Muscle of arm (tissue), 12 donors: ENCODE measurements around the gene SLC10A1. TPM values are rescaled to one million over a fixed set of nuclear protein-coding genes. Genes with fewer than 3 reads are reported as not detected.

ENCODE experiments used
- DNase-seq: peaks from one replicate; pipeline ENCODE4 v3.0.0-alpha.2; 2013
- polyA plus RNA-seq, 12 donors: library from polyadenylated mRNA; unstranded; fragments of 120-200 nt; gene quantifications; one replicate each; pipeline ENCODE4 v1.2.1, GENCODE V29; 2013; ENCODE audit not compliant: insufficient read length in 12 of 12

Gene SLC10A1
- polyA plus RNA-seq, 12 donors, result 0.09 to 0.21 (median 0.10) TPM; not detected in 9

DNA sequence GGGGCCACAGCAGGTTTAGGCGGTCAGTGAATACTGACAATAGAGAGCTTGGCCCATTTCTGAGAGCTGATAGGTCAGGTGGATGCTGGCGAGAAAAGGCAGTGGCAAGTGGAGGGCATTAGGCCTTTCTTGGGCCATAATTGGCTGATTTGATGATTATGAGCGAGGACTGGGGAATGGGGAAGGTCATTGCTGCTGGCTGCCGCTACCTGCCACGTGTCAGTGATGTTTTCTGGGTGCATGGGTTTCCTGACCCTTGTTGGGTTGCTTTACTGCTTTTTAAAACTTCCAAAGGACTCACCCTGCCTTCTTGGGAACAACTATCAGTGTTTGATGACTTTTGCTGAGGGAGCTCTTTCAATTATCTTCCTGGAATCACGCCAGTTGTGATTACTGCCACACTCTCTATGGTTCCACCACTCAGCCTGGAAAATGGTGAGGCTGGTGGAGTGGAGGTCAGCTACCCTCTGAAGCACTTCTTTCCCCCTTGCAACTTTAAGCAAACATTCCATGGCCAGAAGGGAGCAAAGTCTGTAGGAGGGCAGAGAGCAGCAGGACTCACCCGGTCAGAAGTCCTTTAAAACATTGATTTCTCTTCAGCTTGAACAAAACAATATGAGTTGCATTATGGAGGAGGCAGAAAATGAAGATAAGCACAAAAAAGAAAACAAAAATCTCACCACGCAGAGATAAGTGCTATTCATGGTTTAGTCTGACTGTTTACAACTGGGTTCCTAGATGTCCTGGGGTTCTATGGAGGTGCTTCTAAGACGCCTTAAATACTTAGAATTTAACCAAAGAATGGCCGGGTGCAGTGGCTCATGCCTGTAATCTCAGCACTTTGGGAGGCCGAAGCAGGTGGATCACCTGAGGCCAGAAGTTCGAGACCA, 12.1 kb upstream of the SLC10A1 start:
- DNase-seq, result no peak

DNA sequence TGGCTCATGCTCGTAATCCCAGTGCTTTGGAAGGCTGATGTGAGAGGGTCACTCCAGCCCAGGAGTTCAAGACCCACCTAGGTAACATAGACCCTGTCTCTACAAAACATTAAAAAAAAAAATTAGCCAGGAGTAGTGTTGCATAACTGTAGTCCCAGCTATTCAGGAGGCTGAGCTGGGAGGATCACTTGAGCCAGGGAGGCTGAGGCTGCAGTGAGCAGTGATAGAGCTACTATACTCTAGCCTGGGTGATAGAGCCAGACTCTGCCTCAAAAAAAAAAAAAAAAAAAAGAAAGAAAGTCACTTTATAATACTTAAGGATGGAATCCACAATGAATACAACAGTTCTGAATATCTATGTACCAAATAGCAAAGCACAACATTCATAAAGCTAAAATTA, 10.2 kb upstream of the SLC10A1 start:
- DNase-seq, result no peak

DNA sequence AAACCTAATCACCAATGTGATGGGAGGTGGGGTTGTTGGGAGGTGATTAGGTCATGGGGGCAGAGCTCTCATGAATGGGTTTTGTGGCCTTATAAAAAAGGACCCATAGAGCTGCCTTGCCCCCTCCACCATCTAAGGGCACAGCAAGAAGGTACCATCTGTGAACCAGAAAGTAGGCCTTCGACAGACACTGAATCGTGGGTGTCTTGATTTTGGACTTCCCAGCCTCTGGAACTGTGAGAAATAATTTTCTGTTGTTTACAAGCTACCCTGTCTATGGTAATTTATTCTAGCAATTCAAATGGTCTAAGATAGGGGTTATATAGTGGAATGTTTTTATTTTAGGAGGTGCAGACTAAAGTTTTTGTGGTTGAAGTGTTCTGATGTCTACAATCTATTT, 7.9 kb upstream of the SLC10A1 start:
- no peak for DNase-seq

DNA sequence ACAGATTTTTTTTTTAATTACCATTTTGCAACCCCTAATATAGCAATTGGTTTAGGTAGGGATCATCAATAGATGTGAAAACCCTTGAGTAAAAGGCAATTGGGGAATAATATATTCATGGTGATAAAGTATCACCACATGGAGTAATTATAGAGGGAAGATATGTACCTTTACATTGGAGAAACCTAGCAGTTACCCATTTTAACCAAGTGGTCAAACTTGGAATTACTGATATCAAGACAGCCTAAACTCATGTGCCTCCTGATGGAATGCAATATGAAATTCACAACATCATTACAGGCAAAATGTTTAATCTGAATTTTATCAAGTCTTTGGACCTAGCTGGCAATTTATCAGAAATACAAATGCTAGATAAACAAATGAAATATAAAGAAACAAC, 6.7 kb upstream of the SLC10A1 start:
- no peak for DNase-seq

DNA sequence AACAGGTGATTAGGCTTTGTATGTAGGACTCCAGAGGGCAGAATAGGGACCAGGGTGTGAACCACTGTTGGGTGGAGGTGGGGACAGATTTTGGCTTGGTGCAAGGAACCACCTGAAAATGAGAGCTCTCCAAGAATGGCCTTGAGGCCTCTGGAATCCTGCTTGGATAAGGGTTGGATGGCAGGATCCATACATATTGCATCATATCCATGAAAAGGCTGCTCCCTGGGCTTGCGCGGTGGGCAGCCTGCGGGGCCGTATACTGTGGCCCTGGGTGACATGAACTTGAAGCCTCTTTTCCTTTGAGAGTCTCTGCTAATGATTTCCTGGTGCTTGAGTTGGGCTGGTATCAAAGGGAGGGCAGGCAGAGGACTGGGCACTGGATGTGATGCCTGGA, 1.3 kb upstream of the SLC10A1 start:
- DNase-seq, result no peak

DNA sequence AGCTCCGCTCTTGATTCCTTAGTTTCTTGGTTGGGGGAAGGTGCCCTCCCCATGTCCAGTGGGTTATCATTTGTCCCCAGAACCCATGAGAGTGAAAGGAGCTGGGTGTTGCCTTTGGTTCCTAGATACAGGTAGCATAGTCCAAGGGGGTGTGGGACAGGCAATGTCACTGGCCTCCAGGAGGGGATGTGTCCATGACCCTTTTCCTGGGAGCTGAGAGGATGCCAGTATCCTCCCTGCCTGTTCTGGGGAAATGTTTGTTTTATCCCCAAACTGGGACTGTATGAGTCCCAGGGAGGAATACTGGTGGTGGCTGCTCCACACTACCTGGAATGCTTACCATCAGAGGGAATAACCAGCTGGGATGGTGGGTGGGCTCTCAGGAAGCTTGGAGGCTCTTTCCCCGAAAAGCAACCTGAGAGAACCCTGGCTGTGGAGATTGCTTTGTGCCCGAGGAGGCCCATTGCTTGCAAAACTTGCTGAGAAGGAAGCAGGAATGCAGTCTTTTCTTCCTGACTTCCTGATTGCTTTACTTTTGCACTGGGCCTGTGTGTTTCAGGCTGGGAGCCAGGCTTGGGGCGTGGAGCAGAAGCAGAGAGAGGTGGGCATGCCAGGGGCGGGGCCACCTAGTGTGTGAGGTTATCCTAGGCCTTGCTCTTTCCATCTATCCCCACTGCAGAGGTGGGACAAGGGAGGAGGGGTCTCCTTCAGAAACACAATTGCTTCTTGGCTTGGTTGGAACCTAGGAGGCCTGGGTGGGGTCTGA, 715 bp upstream of the SLC10A1 start:
- no peak for DNase-seq

DNA sequence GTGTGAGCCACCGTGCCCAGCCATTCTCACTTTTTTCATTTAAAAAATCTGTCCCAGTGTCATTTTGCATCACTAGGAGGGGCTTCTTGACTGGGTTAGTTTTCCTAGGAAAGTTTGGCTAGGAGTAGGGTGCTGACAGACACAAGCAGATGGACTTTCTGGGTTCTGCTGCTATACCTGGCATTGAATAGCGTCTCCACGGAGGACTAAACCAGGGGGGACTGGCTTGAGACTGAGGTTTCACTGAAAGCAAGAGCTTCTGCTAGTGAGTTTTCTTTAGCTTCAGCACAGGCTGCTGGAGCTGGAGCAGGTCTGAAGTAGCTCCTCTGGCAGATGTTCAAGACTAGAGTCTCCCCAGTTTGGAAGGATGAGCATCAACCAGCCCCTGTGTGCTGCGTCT, 1.4 kb downstream of the SLC10A1 start:
- DNase-seq, result no peak

DNA sequence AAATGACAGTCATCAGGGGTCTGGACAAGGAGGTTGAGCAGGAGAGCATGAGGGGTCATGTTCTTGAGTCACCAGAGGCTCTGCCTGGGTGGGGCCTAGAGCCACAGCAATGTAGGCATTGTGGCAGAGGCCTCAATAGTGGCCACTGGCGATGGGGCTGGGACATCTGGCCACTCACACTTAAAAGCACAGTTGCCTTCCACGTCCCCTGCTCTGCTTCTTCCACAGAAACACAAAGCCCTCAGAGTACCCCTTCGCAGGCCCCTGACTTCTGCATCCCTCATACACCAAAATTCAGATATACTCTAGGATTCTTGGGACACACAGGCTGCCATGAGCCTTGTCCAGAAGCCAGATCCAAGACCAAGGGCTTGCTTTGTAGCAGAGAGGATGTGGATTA, 2.2 kb downstream of the SLC10A1 start:
- DNase-seq, result no peak

DNA sequence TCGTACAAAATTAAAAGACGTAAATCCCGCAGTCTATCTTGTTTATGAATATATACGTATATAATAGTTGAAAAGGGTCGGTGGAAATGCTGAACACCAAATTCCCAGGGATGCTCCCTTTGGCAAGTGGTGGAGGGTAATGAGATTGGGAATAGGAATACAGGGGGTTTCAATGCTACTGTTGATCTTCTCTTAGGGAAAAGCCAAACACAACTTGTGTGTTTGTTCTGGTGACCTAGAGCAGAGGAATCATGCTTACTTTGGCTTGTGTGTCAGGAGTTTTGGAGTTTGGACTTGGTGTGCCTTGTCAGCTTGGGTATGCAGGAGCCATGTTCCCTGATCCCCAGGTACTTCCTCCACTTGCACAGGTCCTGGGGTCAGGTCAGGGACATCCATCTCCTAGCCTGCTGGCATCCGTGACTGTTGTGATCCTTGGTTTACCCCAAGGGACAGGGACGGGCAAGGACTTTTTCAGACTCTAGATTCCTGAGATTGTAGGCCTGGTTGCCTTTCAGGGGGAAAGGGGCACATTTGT, 4.1 kb downstream of the SLC10A1 start:
- no peak for DNase-seq

DNA sequence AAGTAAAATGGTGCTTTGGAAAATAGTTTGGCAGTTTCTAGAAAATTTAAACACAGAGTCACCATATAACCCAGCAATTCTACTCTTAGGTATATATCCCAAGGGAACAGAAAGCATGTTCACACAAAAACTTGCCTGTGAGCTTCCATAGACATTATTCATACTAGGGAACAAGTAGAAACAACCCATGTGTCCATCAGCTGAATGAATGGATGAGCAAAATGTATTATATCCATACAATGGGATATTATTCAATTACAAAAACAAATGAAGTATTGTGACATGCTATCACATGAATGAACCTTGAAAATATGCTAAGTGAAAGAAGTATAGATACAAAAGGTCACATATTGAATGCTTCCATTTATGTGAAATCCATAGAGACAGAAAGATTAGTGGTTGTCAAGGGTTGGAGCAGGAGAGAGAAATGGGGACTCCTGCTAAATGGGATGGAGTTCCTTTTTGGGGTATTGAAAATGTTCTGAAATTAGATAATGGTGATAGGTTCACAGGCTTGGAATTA, 7.9 kb downstream of the SLC10A1 start:
- no peak for DNase-seq

DNA sequence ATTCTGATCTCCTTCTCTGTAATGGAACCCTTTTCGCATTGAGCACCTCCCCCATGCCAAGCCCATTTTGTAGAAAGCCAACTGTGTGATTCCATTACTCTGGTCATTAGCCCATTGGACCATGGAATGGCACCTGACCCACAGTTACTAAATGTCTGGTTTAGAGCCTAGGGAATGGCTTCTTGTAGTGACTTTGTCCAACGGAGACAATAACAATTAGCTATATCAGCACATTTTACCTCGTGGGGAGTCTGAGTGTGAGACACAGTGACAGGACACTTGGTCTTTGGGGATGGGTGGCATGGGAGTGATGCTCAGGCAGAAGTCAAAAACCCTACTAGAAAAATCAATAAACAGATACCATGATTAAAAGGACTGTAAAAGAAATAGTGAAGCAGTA, 10.4 kb downstream of the SLC10A1 start:
- DNase-seq, result no peak

DNA sequence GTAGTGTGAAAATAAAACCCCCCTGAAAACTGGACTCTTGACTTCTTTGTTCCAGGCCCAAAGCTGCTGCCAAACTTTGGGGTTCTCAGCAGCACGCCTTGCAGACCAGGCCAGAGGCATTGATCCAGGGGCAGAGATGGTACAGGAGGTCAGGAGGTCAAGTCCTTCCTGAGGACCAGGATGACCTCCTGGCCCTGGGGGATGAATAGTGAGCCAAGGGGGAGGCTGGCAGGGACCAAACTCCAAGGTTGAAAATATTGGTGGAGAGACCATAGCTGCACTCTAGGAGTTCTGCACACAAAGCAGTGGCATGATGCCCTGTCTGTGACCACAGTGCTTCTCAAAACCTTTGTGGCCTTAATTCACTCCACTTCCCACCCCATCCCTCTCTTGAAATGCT, 12.1 kb downstream of the SLC10A1 start:
- DNase-seq, result no peak

DNA sequence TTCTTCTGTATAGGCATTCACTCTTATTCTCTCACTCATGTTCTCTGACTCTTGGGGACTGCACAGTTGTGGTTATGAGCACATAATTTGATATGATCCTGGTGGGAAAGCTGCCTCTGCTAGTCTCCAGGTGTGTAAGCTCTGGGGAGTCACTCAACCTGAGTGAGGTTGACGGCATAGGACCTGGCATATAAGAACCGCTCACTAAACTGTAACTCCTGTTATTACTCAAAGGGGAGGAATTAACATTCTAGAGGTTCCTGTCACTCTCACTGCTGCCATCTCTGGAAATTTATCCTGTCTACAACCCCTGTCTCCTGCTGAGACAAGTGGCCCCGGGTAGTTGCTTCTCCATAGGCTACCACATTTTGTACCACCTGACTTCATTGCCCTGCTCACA, 16.1 kb downstream of the SLC10A1 start:
- no peak for DNase-seq

DNA sequence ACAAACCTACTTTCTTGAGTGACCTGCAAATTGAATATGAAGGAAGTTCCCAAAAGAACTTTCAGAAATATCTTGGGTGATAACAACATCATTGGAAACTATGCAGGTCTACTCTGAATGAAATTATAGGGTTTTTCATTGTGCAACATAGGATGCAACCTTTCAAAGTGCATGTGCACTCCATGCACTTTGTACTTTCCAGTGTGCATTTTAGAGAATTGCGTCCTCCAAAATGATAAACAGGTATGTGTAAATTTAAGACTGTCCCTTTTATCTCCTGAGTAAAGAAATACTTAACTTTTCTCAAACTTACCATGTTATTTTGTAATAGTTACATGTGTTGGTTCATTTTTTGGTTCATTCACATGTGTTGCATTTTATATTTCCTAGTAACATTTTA, 16.9 kb downstream of the SLC10A1 start:
- no peak for DNase-seq

DNA sequence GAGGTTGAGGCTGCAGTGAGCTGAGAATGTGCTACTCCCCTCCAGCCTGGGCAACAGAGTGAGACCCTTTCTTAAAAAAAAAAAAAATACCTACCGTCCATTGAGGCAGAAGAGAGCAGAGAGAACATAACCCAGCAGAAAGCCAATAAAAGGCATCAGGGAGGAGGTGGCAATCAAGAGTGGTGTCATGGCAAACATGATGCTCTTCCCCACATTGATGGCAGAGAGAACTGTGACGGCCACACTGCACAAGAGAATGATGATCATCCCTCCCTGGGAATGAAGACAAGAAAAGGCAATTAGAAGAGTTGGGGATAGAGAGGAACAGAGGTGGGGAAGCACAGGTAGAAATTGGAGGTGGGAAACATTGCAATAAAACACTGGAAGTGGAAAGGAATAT, 18.0 kb downstream of the SLC10A1 start:
- DNase-seq, result no peak

DNA sequence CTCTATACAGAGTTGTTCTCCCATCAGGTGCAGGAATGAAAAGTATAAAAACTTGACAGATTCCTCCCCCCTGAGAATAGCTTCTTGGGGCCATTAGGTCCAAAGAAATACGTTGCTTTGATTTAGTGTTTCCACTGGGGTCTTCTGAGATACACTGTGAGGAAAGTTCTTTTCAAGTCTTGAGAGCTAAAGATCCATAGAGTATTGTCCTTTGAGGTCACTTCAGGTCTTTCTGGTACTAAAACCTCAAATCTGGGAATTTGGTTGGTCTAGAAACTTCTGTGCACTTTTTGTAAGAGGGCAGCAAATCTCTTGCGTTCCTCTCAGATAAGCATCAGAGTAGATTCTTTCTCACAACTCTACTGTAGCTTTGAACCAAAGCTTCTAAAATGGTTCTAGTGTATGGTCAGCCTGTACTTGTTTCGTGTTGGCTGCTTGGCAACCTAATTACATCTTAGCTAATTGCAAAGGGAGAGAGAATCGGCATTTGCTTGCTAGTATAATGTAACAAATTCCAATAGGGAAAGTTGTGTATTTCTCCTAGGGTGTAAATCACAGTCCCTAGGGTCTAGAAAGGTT, 20.1 kb downstream of the SLC10A1 start:
- DNase-seq, result no peak

DNA sequence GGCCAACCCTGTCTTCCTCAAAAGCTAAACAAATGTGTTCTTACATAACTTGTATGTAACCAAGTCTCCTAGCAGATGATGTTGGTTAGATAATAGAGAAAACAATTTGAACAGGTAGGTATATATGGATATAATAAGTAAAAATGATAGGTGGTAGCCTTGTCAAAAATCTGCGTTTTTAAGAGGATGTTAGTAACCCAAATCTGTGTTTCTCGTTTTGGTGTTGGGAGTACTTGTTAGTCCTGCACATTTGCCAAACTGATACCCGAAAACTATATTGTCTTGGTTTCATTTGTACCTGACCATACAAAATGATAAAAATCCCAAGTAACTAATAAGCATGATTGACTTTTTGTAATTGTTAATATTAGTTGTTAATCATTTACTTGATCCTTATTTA, 22.0 kb downstream of the SLC10A1 start:
- no peak for DNase-seq

DNA sequence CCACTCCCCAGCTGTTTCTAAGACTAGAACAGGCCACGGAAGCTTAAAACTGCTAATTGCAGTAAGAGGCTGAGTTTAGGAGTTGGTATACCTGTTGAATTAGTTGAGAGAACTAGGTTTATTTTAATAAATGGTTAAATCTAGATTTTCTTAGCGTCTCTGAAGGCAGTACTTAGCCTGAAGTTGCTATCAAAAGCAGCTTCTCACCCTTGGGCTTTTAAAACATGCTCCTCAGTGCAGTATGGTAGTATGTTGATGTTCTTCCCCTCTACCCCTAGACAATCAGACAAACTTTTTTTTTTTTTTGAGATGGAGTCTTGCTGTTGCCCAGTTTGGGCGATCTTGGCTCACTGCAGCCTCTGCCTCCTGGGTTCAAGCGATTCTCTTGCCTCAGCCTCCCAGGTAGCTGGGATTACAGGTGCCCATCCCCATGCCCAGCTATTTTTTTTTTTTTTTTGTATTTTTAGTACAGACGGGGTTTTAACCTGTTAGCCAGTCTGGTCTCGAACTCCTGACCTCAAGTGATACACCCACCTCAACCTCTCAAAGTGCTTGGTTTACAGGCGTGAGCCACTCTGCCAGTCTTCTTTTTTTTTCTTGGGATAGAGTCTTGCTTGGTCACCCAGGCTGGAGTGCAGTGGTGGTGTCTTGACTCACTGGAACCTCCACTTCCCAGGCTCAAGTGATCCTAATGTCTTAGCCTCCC, 23.3 kb downstream of the SLC10A1 start:
- DNase-seq, result no peak

DNA sequence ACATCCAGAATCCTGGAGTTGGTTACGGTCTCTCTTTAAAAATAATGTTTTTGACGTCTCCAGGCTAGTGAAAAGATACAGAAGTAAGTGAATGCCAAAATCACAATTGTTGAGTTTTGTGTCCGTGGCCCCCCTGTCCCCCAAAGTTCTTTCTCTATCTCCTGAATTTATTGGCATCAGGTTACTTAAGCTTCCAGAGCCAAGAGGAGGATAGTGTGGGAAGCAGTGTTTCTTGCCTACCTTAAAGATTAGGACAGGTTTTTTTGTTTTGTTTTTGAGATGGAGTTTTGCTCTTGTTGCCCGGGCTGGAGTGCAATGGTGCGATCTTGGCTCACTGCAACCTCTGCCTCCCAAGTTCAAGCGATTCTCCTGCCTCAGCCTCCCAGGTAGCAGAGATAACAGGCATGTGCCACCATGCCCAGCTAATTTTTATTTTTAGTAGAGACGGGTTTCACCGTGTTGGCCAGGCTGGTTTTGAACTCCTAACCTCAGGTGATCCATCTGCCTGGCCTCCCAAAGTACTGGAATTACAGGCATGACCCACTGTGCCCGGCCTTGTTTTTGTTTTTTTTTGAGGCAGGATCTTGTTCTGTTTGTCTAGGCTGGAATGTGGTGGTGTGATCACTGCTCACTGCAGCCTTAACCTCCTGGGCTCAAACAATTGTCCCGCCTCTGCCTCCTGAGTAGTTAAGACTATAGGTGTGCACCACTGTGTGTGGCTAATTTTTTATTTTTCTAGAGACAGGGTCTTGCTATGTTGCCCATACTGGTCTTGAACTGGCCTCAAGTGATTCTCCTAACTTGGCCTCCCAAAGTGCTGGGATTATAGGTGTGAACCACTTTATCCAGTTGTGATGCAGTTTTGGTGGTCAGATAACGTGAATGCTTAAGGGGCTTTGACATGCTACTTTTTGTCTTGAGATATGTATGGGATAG, 24.7 kb downstream of the SLC10A1 start:
- DNase-seq, result no peak

DNA sequence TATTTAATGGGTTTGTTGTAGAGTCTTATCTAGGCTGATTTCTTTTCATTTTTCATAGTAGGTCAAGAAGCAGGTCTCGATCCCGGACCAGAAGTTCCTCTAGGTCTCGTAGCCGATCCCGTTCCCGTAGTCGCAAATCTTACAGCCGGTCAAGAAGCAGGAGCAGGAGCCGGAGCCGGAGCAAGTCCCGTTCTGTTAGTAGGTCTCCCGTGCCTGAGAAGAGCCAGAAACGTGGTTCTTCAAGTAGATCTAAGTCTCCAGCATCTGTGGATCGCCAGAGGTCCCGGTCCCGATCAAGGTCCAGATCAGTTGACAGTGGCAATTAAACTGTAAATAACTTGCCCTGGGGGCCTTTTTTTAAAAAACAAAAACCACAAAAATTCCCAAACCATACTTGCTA, 25.9 kb downstream of the SLC10A1 start:
- no peak for DNase-seq

DNA sequence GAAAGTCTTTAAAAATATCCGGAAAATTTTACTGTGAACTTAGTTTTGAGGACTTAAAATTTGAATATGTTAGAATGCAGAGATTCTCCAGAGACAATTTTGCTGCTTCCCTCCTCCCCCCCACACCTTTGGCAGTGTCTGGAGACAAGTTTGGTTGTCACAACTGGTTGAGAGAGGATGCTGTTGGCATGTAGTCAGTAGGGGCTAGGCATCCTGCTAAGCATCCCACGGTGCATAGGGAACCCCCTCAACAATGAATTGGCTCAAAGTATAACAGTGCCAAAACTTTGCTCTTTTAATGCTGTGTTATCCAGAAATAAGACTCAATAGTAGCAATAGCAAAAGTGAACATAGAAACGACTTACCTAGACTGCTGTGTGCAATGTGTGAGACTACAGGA, 26.5 kb downstream of the SLC10A1 start:
- DNase-seq, result no peak
